HEK293T (cell line): Measurements from ENCODE around the gene CUL2.

Experiments
- ARNT ChIP-seq: fragments of 450-650 bp; IDR thresholded peaks from 2 replicates; pipeline ENCODE4 v1.6.1; 2017; ENCODE audit warnings: mild to moderate bottlenecking
- BHLHE40 ChIP-seq: fragments of 450-650 bp; IDR thresholded peaks from 2 replicates; pipeline ENCODE4 v1.6.1; 2016; ENCODE audit warnings: mild to moderate bottlenecking, moderate library complexity, borderline replicate concordance
- CTBP1 ChIP-seq: fragments of 450-650 bp; IDR thresholded peaks from 2 replicates; pipeline ENCODE4 v1.6.1; 2016; ENCODE audit warnings: borderline replicate concordance
- ELF4 ChIP-seq: fragments of 450-650 bp; IDR thresholded peaks from 2 replicates; pipeline ENCODE4 v1.6.1; 2017; ENCODE audit warnings: antibody characterized with exemption
- FOXA1 ChIP-seq: fragments of 450-650 bp; IDR thresholded peaks from 2 replicates; pipeline ENCODE4 v1.6.1; 2016; ENCODE audit warnings: mild to moderate bottlenecking
- FOXK2 ChIP-seq: fragments of 450-650 bp; IDR thresholded peaks from 2 replicates; pipeline ENCODE4 v1.6.1; 2016; ENCODE audit warnings: mild to moderate bottlenecking
- FOXM1 ChIP-seq: fragments of 450-650 bp; IDR thresholded peaks from 2 replicates; pipeline ENCODE4 v1.6.1; 2017; ENCODE audit warnings: mild to moderate bottlenecking, borderline replicate concordance
- HDGF ChIP-seq: fragments of 450-650 bp; IDR thresholded peaks from 2 replicates; pipeline ENCODE4 v1.6.1; 2017; ENCODE audit warnings: antibody characterized with exemption, borderline replicate concordance
- SP1 ChIP-seq: fragments of 450-650 bp; IDR thresholded peaks from 2 replicates; pipeline ENCODE4 v1.6.1; 2017
- SUZ12 ChIP-seq: fragments of 450-650 bp; IDR thresholded peaks from 2 replicates; pipeline ENCODE4 v1.6.1; 2016; ENCODE audit warnings: mild to moderate bottlenecking
- TARDBP ChIP-seq: fragments of 450-650 bp; IDR thresholded peaks from 2 replicates; pipeline ENCODE4 v1.6.1; 2016
- ZNF384 ChIP-seq: fragments of 450-650 bp; IDR thresholded peaks from 2 replicates; pipeline ENCODE4 v1.6.1; 2016
- TF ChIP-seq, protein P1 (sequence below): fragments of 450-650 bp; IDR thresholded peaks from 2 replicates; pipeline ENCODE4 v1.6.1; 2016

DNA sequence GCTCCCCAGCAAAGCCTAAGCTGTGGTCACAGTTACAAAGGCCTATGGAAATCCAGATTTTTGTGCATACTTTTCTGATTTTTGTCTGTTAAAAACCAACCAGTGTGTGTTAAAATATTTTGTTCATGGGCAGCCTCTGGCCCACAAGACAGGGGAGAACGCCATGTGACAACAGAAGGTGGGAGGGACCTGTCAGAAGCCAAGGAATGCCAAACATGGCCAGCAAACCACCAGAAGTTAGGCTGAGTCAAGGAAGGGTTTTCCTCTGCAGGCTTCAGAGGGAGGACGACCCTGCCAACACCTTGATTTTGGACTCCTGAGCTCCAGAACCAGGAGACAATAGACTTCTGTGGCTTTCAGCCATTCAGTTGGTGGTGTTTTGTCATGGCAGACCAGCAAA is 127.3 kb downstream of the CUL2 start:
- TF ChIP-seq FOXM1: no peak
- no peak for TF ChIP-seq HDGF
- no peak for TF ChIP-seq CTBP1
- TF ChIP-seq FOXK2: no peak
- no peak for TF ChIP-seq ARNT
- no peak for TF ChIP-seq FOXA1
- TF ChIP-seq SP1: no peak
- no peak for TF ChIP-seq TARDBP
- no peak for TF ChIP-seq ZNF384
- TF ChIP-seq SUZ12: no peak
- no peak for TF ChIP-seq ELF4
- TF ChIP-seq, protein P1, sequence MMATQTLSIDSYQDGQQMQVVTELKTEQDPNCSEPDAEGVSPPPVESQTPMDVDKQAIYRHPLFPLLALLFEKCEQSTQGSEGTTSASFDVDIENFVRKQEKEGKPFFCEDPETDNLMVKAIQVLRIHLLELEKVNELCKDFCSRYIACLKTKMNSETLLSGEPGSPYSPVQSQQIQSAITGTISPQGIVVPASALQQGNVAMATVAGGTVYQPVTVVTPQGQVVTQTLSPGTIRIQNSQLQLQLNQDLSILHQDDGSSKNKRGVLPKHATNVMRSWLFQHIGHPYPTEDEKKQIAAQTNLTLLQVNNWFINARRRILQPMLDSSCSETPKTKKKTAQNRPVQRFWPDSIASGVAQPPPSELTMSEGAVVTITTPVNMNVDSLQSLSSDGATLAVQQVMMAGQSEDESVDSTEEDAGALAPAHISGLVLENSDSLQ: no peak
- TF ChIP-seq BHLHE40: no peak
